HepG2 (cell line): ENCODE measurements around the gene GPR89A. TPM values are rescaled to one million over a fixed set of nuclear protein-coding genes. Genes with fewer than 3 reads are reported as not detected.

Source experiments
- HNF4G ChIP-seq, 2 experiments: sonication (generic) in 1 of 2; formaldehyde crosslinking in 1 of 2; IDR thresholded peaks; 2 replicates each; pipeline versions ENCODE4 v1.4.0 to v1.6.1; 2011 to 2020; ENCODE audit warnings: borderline replicate concordance in 2 of 2, low read depth in 2 of 2, mild to moderate bottlenecking in 2 of 2, low read length in 1 of 2, missing genetic modification reagents in 1 of 2, moderate library complexity in 1 of 2
- SP5 ChIP-seq: IDR thresholded peaks from 2 replicates; pipeline ENCODE4 v1.6.1; 2016; ENCODE audit warnings: low read depth, borderline replicate concordance
- THAP9 ChIP-seq: sonication (generic); formaldehyde crosslinking; IDR thresholded peaks from 2 replicates; pipeline ENCODE4; 2020; ENCODE audit warnings: missing genetic modification reagents, mild to moderate bottlenecking, borderline replicate concordance
- ZFP36 ChIP-seq: fragments of 150-350 bp; IDR thresholded peaks from 2 replicates; pipeline ENCODE4 v1.6.1; 2018; ENCODE audit warnings: borderline replicate concordance, low read length, low read depth; ENCODE audit not compliant: partially characterized antibody
- ZFY ChIP-seq: sonication (generic); formaldehyde crosslinking; IDR thresholded peaks from 2 replicates; pipeline ENCODE4 v1.4.0; 2020; ENCODE audit warnings: missing genetic modification reagents
- ZNF235 ChIP-seq: sonication (generic); formaldehyde crosslinking; IDR thresholded peaks from 2 replicates; pipeline ENCODE4 v1.8.1; 2023; ENCODE audit warnings: mild to moderate bottlenecking, missing genetic modification reagents, borderline replicate concordance
- ZNF879 ChIP-seq: sonication (generic); formaldehyde crosslinking; IDR thresholded peaks from 2 replicates; pipeline ENCODE4 v1.8.1; 2023; ENCODE audit warnings: missing genetic modification reagents
- polyA plus RNA-seq, 8 experiments: library from polyadenylated mRNA; depleted of rRNA in 3 of 8; stranded (reverse) in 7 of 8; unstranded in 1 of 8; fragments of >200 nt; fragmentation: Illumina TruSeq in 4 of 8; extraction: Trizol in 4 of 8; gene quantifications; 2 replicates each; pipeline versions ENCODE4 v1.2.1 to v1.2.3, GENCODE V29; 2011 to 2016; ENCODE audit warnings: low read depth in 4 of 8, missing spikeins in 1 of 8, mixed read lengths in 1 of 8; ENCODE audit not compliant: insufficient read depth in 1 of 8
- total RNA-seq, 5 experiments: library from RNA; depleted of rRNA; stranded (reverse); fragments of >200 nt; fragmentation: Illumina TruSeq; extraction: Trizol; gene quantifications; 2 replicates each; pipeline ENCODE4 v1.2.3, GENCODE V29; 2016; ENCODE audit warnings: low read depth in 1 of 5
- TF ChIP-seq, protein P1 (sequence below): fragments of 450-650 bp; IDR thresholded peaks from 2 replicates; pipeline ENCODE4 v1.6.1; 2017

GPR89A gene
- total and polyA plus RNA-seq, 2 of the 13 experiments (the other 11 are each of a cell fraction or from before 2014, with no cell fraction given): 23.4 to 32.6 TPM

- TF ChIP-seq THAP9 (CRISPR knock-in tag): no peak
- TF ChIP-seq ZNF879: no peak
- TF ChIP-seq HNF4G (IDR thresholded peaks at IDR 0.05; ENCODE audit: borderline replicate concordance, low read depth, low read length): no peak
- TF ChIP-seq HNF4G (CRISPR knock-in tag; IDR thresholded peaks at IDR 0.05; ENCODE audit: borderline replicate concordance, low read depth): no peak
- TF ChIP-seq SP5 (CRISPR knock-in tag): no peak
- TF ChIP-seq ZFP36: no peak
- TF ChIP-seq ZFY (CRISPR knock-in tag): no peak
- TF ChIP-seq, protein P1, sequence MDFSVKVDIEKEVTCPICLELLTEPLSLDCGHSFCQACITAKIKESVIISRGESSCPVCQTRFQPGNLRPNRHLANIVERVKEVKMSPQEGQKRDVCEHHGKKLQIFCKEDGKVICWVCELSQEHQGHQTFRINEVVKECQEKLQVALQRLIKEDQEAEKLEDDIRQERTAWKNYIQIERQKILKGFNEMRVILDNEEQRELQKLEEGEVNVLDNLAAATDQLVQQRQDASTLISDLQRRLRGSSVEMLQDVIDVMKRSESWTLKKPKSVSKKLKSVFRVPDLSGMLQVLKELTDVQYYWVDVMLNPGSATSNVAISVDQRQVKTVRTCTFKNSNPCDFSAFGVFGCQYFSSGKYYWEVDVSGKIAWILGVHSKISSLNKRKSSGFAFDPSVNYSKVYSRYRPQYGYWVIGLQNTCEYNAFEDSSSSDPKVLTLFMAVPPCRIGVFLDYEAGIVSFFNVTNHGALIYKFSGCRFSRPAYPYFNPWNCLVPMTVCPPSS: no peak
- TF ChIP-seq ZNF235 (CRISPR knock-in tag): no peak
Observed at GRCh38 chr1:145706086-145706664, 98.4 kb downstream of the GPR89A start (continued).
